GM19239 (cell line): ENCODE data around the gene TPCN2.
"Not testable (repeated sequence)": the region's sequence is repeated elsewhere in the genome, so short reads cannot be mapped to it uniquely, and the experiment has no call there.

Experiments
- DNase-seq: peaks from one replicate; pipeline ENCODE4 v3.0.0; 2011; ENCODE audit warnings: low spot score; ENCODE audit not compliant: insufficient read length
- FAIRE-seq: peaks from 2 replicates; lab custom pipeline; 2011; peaks lifted over from hg19 to GRCh38; lab: Jason Lieb, UNC

TPCN2 gene

GRCh38 chr11:69067200-69067599, 18.5 kb downstream of the TPCN2 start:
- FAIRE-seq (no peak), DNase-seq (no peak)

- FAIRE-seq (no peak), DNase-seq (no peak)
Measured at GRCh38 chr11:69071086-69071800, 22.5 kb downstream of the TPCN2 start.

- FAIRE-seq (no peak), DNase-seq (no peak)
Measured at GRCh38 chr11:69071956-69072355, 23.2 kb downstream of the TPCN2 start.

- no peak for FAIRE-seq
- DNase-seq = no peak
Measured at GRCh38 chr11:69073469-69073868, 24.7 kb downstream of the TPCN2 start.

GRCh38 chr11:69074375-69075140, 25.8 kb downstream of the TPCN2 start:
- no peak for DNase-seq
- no peak for FAIRE-seq

- DNase-seq (no peak), FAIRE-seq (no peak)
Measured at GRCh38 chr11:69075421-69076128, 26.8 kb downstream of the TPCN2 start.

GRCh38 chr11:69076129-69076791, 27.5 kb downstream of the TPCN2 start:
- no peak for FAIRE-seq
- DNase-seq = no peak

GRCh38 chr11:69076977-69077376, 28.2 kb downstream of the TPCN2 start:
- DNase-seq, FAIRE-seq: not testable (repeated sequence)

GRCh38 chr11:69078508-69078907, 29.8 kb downstream of the TPCN2 start:
- no peak for DNase-seq
- no peak for FAIRE-seq

GRCh38 chr11:69078930-69079605, 30.3 kb downstream of the TPCN2 start:
- FAIRE-seq = no peak
- DNase-seq = no peak

- no peak for DNase-seq
- no peak for FAIRE-seq
Measured at GRCh38 chr11:69079661-69080256, 31.0 kb downstream of the TPCN2 start.

GRCh38 chr11:69080257-69080995, 31.7 kb downstream of the TPCN2 start:
- DNase-seq = no peak
- no peak for FAIRE-seq

- DNase-seq (no peak), FAIRE-seq (no peak)
Measured at GRCh38 chr11:69081180-69081579, 32.4 kb downstream of the TPCN2 start.

- no peak for FAIRE-seq
- DNase-seq = no peak
Measured at GRCh38 chr11:69083531-69084247, 35.0 kb downstream of the TPCN2 start.

GRCh38 chr11:69084371-69084770, 35.6 kb downstream of the TPCN2 start:
- DNase-seq (no peak), FAIRE-seq (no peak)

- FAIRE-seq (no peak), DNase-seq (no peak)
Measured at GRCh38 chr11:69085490-69086095, 36.9 kb downstream of the TPCN2 start.

- no peak for DNase-seq
- no peak for FAIRE-seq
Measured at GRCh38 chr11:69086152-69087132, 37.7 kb downstream of the TPCN2 start.
